HG02938 (cell line): ENCODE measurements around the gene CCDC39.

ENCODE experiments used
- ATAC-seq: cut with Tn5 transposase; IDR thresholded peaks from one replicate; pipeline ENCODE4 v1.9.1; 2021; ENCODE audit warnings: mild to moderate bottlenecking, moderate library complexity; ENCODE audit not compliant: unreplicated experiment

Gene CCDC39

DNA sequence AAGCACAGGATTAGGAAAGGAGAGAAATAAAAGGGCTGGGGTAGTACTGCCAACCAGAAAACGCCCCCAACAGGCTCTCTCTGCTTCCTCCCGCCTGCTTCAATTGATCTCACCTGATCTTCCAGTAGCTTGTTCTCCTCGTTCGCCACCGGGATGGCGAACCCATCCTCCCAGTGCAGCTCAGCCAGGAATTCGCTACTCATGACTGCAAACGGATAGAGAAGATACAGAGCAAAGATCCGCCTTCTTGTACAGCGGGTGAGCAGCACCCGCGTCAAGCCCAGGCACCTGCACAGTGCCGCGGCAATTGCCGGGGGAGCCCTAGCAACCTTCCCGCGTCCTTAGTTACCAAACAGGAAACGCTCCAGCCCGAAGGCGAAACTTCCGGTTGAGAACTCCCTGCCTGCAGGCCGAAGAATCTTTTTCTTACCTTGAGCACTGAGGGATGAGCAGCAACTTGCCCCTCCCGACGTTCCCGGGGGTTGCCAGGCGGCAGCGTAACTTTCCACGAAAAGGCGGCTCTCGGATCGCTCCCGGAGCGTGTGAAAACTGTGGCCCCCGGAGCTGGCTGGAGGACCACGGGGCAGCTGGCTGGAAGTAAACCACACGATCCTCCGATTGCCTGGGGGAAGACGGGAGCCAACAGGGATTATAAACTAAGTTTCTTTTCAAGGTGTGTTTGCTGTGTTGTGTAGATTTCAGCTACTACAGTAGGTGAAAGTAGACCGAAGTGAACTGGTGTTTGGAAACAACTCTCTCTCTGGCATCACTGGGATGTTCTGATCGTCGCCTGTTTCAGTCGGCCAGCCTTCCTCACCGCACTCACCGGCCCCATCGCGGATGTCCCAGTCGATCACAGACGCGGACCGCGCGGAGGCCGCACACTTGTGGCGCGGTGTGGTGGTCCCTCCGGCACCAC is at the start of gene CCDC39:
Gene CCDC39 (minus strand): TSS at position 312 of the 919 bp plus-strand sequence. CDS start 109 bp downstream, at position 203.
- ATAC-seq: peak; percentile 92

DNA sequence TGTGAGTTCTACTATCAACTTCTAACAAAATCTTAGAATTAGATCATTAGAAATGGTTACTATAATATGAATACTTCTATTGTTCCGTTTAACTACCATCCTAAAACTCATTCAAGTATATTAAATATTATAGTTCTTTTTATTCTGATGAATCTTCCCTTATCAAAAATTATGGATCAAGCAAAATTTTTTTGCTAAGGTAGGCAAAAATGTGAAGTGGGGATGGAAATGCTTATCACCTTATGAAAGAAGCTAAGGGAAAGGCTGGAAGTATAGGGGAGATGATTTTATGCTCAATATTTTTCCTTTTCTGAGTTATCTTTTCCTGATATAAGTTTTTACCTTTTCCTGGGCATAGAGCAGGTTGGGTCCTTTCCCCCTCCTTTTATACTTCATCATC is 40.7 kb upstream of the CCDC39 start:
- no peak for ATAC-seq

DNA sequence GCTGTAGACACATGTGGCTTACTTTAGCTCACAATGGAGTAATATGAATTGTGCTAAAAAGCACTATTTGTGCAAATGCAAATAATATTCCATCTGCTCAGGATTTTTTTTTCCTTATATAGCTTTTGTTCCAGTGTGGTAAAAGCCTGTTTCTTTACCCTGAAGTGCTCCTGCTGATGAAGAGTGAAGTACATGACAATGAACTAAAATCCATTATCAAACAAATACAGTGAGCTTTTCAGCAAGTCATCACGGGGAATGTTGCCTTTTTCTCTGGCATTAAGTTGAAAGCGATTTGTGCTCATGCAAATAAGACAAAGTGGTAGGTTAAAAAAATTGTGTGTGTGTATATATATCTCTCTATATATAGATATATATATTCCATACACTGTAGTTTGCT is 28.6 kb upstream of the CCDC39 start:
- ATAC-seq: no peak

DNA sequence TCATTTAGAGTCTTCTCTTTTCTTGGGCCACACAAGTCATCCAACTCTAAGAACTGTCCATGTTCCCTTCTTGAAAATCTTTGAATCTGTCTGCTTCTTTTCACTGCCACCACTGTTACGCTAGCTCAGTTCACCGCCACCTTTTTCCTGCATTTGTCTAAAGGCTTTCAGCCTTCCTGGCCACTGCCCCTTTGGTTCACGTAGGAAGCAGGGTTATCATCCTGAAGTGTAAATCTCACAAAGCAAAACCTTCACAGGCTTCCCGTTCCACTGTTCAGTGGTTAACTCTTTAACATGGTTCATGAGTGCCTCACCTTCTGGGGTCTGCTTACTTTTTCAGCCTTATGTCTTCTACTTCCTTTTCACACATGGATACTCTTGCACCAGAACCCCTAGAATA is 26.3 kb upstream of the CCDC39 start:
- no peak for ATAC-seq

DNA sequence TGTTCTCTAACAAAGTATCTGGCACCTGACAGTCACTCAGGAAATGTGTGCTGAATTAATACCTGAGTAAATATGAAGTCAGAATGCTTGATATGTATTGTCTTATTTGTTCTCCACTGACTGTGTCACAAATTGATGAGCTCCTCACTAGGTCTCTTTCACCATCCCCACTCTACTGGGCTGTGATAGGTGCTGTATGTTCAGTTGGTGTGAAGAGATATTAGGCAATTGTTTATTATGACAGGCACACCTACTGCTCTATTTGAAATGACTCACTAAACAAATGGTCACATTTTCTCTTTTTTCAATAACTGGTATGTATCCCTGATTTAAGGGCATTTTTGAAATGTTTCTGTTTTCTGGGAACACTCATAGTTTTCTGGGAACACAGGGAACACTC is 25.2 kb upstream of the CCDC39 start:
- ATAC-seq: no peak

DNA sequence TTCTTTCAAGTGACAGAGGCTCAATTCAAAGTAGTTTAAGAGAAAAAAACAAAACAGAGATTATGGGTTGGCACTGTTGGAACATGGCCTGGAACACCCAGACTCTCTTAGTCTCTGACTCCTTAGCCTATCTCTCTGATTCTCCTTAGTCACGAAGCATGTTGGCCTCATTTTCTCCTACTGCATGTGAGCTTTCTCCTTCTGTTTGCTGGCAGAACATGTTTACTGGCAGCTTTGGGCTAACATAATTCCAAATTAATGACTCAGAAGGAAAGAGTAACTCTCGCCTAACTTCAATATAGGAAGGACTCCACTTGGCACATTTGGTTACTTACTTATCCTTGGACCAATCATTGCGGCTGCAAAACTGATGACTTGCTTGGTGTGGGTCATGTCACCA is 21.7 kb upstream of the CCDC39 start:
- ATAC-seq: no peak

DNA sequence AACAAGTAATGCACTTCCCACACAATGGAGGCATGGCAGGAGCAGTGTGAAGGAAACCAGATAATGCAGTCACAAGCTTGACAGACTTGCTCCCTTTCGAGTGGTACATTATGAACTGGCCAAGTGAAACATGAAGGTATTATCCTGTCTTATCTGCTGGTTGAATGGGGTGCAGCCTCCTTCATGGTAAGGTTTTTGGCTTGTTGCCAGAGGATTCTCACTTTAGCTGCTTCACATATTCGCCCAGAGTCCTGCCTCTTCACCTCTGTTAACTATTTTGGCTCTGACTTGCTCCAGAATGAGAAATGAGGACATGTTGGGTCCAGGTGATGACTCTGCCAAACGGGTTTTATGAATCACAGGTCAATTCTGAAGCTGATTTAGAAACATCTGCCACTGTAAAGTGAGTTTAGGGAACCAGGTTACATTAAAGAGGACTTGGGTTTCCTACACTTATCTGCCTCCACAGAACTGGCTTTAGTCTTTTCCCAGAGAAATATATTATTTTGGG is 19.5 kb upstream of the CCDC39 start:
- ATAC-seq: no peak

DNA sequence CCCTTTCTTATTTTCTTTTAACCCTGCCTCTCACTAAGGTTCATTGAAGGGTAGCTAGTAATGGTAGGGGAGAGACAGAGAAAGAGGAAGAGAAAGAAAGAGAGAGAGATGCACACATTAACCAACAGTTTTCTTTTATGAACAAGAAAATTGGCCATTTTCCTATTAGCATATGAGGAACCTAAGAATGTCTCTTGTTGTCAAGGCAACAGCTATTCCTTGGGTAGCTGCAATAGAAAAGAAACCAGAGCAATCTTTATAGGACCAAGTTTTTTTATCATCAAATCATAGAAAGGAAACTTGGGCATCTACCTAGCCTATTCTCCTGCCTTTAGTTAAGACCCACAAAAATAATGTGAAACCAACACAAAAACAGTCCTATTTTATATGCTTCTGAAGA is 15.0 kb upstream of the CCDC39 start:
- no peak for ATAC-seq

DNA sequence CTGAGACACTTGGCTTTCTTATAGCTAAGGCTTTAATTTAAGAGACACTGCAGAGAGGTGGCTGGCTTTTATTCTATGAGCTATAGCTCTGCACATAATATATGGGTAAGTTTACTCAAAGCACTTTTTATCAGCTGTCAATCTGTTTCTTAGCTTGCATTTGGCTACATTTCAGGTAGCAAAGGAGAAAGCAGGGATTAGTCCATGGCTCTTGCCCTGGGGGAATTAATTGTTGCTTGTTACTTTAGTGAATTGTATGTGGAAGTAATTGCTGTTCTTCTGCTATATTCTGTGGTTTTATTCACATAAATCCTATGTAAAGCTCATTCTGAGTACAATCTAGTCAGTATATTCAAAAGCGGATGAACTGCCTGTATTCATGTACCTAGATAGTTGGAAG is 14.4 kb upstream of the CCDC39 start:
- ATAC-seq: no peak

DNA sequence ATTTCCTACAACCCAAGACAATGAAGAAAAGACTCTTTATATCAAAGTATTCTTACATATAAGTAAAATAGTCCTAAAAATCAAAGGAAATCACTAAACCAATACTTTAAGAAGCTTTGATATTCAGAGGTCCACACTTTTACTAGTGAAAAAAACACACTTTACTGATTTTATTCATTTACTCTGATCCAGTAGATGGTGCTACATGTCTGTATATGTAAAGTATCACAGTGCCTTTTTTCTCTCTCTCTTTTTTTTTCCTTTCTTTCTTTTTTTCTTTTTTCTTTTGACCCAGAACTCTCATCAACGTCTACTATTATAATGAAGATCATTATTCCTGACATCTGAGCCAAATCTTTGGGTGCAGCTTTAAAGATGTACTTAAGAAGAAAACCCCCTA is 10.8 kb upstream of the CCDC39 start:
- ATAC-seq: no peak

DNA sequence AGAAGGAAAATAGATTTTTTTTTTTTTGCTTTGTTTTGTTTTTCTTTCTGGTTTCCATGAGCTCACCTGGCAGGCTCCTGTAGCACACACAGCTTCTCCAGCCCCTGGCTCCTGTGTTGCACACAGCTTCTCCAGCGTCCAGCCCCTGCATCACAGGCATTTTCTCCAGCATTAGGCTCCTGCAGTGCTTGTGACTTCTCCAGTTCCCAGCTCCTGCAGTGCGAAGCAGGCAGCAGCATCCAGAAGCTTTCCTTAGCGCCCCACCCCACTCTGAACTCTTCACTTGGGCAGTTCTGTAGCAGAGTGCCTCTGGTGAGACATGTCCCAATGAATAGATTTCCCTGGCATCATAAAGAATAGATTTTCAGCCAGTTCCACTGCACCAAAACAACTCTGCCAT is 5.5 kb upstream of the CCDC39 start:
- ATAC-seq: no peak

DNA sequence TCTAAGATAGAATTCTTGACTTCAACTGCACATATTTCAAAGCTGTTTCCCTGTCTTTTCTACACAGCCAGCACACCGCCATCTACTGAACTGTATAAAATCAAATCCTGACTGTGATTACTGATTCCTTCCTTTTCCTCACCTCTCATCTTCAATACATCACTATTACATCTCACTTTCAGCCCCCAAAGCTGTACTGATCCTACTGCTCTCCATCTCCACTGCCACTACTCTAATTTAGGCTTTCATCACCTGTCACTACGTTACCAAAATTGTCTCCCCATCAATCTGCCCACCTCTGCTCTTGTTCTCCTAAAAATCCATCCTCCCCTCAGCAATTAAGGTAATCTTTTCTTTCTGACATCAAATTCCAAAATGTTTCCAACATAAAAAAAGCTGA is 4.5 kb upstream of the CCDC39 start:
- no peak for ATAC-seq

DNA sequence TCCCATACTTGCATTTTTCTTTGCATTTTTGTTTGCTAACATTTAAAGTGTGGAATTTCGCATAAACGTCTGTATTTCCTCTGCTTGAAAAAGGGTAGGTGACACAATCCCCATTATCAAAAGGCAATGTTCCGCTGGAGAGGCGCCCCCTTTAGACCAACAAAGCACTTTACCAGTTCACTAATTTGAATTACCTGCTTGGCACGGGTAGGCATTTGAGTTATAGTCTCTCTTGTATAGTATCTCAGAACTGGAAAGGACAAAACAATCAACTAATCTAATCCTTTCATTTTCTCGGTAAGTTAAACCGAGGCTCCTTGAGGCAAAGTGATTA is 775 bp upstream of the CCDC39 start:
- peak; percentile 44 for ATAC-seq

DNA sequence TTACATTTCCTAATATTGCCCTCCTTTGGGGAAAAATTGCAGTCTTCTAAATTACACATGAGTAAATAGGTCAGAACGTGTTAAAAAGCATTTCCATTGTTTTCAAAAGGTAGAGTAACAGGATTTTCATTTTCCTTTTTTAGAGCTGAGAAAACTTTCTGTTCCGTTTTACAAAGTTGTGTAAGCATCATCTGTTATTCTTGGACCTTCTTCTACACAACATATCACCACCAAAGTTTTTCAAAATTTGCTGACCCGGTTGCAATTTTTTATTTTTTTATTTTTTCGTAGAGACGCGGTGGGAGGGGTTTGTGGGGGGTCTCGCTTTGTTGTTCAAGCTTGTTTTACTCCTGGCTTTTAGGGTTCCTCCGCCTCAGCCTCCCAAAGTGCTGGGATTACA is 1.1 kb downstream of the CCDC39 start:
- no peak for ATAC-seq

DNA sequence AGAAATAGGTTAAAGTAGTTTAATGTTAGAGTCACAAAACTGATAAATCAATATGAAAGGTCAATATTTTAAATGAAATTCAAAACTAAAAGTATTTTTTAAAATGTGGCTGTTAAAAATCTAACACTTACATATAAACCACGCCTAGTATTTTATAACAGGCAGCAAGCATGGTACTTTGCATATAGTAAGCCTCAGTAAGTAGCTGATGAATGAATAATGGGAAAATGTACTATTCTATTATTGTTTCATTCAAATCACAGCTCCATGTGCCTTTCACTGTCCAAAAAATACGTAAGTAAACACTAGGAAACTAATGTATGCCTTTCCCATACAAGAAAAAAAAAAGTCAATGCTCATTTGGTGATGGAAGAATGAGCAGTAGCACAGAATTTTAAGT is 17.8 kb downstream of the CCDC39 start:
- no peak for ATAC-seq

DNA sequence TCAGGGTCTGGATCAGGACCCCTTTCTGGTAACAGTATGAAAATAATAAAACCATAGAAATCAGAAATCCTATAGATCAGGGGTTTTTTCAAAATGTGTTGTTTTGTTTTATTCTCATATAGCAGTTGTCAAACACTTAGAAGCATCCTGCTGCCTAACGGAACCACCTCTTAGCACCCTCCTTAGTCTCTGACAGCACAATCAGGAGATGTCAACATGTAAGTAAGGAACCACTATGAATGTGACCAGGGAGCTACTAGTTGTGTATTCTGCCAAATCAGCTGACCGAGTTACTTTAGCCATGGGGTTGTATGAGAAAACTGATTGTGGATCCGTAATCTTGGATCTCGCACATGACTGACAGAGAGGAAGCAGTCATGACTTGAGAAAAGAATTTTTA is 22.2 kb downstream of the CCDC39 start:
- no peak for ATAC-seq

DNA sequence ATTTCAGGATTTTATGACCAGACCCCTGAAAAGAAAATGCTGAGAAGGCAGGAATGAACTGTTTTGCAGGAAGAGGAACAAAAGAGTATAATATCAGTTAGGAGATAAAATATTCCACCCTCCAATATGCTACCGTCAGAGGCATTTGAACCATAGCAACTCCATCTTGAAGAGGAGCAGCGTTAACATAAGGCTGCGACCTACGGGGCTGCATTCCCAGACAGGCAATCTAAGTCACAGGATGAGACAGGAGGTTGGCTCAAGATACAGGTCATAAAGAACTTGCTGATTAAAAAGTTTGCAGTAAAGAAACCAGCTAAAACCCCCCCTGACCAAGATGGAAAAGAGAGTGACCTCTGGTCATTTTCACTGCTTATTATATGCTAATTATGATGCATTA is 22.9 kb downstream of the CCDC39 start:
- no peak for ATAC-seq

DNA sequence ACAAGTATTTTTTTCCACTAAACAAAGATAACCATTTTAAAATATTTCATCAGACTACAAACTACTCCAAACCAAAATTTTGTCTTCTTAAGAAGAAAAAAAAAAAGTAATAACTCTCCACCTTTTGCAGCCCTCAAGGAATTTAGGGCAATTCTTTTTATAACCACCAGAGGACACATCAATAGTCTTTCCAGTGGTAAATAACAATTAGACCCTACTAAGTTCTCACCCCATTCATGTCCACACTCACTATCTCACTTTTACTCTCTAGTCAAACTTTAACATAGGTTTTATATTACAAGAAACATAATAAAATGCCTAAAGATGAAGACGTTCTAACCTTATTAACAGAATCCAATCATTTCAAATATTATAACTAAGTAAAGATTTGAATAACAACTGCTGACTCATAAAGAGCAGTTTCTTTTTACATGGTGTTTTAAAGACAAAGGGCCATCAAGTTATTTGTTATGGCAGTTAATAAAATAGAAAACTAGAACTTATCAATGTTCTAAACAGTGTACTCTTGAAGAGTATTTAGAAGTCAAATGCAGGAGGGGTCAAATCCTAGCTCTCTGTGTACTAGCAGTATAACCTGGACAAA is 33.0 kb downstream of the CCDC39 start:
- ATAC-seq: peak; percentile 69

DNA sequence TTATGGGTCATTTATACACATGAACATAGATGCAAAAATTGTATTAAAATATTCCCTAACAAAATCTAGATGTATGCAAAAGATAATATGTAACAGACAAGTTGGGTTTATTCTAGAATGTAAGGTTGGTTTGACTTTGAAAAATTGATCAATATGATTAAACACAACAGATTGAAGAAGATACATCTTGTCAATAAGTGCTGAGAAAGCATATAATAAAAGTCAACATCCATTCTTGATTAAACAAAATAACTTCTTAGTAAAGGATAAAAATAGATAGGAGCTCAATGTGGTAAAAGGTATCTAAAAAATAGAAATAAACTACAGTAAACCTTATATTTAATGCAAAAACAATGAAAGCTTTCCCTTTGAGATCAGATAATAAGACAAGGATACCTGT is 38.3 kb downstream of the CCDC39 start:
- no peak for ATAC-seq

DNA sequence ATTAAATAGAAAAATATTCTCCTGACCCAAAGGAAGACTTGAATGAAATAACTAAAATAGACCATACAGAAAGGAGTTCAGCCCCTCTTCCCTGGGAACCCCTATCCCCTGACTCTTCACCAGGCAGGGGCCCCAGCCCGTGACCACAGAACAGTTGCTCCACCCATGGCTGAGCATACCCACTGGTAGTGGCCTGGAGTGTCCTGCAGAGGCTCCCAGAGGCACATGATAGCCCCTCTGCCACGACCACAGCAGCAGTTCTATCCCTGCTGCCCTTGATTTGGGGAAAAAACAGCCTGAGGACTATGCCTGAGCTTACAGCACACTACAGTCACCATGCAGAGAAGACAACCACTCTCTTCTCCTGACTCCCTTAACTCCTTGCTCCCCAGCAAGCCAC is 45.6 kb downstream of the CCDC39 start:
- ATAC-seq: no peak

DNA sequence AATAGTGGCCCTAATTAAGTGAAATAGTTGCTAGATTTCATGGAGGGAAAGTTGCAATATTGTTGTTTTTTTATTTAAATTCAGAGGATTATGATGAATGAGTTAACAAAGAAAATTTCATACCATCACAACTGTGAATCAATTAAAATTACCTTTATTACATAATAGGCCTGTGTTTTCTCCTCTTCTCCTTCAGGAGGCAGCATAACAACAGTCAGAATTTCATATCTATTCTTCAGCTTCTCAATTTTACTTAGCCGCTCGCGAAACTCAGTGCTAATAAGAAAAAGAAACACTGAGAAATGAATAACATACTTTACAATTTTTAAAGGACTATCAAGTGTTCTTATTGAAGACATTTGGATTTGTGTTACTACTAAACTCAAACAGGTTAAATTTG is 48.0 kb downstream of the CCDC39 start:
- no peak for ATAC-seq

DNA sequence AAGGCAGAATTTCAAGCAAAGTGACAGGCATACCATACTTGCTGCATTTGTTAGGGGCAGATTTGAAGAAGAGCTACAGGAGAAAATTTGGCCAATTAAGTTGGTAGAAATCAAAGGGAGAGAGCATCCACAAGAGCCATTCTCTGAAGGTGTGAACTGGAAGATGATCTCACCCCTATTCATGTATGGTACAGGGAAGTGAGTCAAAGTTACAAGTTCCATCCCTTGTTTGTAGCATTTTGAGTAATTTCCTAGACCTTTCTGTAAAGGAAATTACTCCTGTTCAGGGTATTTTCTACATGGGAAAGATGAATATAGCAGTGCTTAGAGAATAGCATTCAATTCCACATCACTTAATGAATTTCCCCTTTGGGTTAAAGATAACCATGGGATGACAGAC is 48.9 kb downstream of the CCDC39 start:
- no peak for ATAC-seq
